Erythroblast (primary cell): ENCODE data around the gene CDHR1.

Experiments used
- GATA1 ChIP-seq: IDR thresholded peaks from 2 replicates; pipeline ENCODE4 v1.6.1; 2011; ENCODE audit warnings: low read depth, mild to moderate bottlenecking, control low read depth, low read length, moderate library complexity
- POLR2A ChIP-seq: IDR thresholded peaks from 2 replicates; pipeline ENCODE4 v1.6.1; 2011; ENCODE audit warnings: mild to moderate bottlenecking, low read length

DNA sequence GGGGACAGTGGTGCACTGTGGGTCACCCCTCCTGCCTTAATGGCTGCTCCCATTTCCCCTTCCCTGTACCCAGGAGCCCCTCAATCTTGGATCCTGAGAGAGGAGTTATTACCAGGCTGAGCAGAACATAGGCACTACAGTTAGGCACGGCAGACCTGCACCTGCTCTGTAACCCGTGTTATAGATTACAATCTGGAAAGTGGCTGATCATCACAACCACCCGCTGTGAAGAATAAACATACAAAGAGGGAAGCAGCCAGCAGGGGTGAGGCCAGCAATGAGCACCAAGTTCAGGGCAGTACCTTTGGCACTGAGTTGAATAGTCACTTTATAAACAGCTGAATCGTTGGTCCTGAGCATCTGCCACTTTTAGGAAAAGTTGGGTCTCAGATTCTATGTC lies 1.7 kb downstream of the CDHR1 start:
- TF ChIP-seq POLR2A = no peak
- TF ChIP-seq GATA1 = no peak
